HG03060 (cell line): ENCODE measurements around the gene TAF6.

ENCODE experiments used
- ATAC-seq: cut with Tn5 transposase; IDR thresholded peaks from one replicate; pipeline ENCODE4 v1.9.1; 2021; ENCODE audit warnings: low read depth, moderate number of reproducible peaks; ENCODE audit not compliant: unreplicated experiment

Gene TAF6

DNA sequence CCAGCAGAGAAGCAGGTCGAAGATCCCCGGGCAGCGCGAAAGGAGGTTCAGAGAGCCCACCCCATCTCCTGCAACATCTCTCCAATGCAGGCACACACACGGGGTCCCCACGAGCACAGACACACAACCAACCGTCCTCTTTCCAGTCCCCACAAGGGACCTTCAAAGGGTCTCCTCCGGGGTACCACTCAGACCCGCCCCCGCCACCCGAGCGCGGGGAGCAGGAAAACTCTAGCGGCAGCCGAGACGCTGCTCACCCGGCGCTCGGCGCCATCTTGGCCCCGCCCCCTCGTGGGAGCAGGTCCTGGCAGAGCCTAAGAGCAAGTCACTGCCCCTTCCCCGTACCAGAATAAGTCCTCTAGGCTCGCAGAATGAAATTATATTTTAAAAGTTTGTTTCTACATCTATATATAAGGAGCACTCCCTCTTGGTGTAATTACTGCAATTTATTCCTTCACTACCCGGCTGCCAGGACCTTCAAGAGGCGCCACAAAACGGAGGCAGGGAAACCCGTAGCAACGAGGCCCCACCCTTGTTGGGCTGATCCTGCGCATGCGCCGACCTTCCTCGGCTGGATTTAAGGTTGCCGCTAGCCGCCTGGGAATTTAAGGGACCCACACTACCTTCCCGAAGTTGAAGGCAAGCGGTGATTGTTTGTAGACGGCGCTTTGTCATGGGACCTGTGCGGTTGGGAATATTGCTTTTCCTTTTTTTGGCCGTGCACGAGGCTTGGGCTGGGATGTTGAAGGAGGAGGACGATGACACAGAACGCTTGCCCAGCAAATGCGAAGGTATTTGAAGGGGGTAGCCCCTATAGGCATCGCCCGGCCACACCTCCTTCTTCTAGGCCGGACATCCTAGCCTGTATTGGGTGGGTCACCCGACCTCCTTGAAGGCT lies at the start of gene TAF6, which contains the start of gene CNPY4:
Gene TAF6, minus strand, starts transcription at position 287 of the 898 bp plus-strand sequence. CDS start 5,149 bp downstream, outside the sequence.
Gene CNPY4, plus strand, starts transcription at position 563 of the 898 bp plus-strand sequence. Its CDS starts 111 bp downstream, at position 674.
- ATAC-seq: peak; percentile 68

- no peak for ATAC-seq
Measured at GRCh38 chr7:100167912-100168323, 48.8 kb upstream of the TAF6 start.

GRCh38 chr7:100166970-100167911 lies 48.1 kb upstream of the TAF6 start:
- ATAC-seq: no peak

- ATAC-seq: no peak
Measured at GRCh38 chr7:100166317-100166940, 47.3 kb upstream of the TAF6 start.

GRCh38 chr7:100163871-100164270 lies 44.7 kb upstream of the TAF6 start:
- ATAC-seq: no peak

- no peak for ATAC-seq
Measured at GRCh38 chr7:100163006-100163531, 43.9 kb upstream of the TAF6 start.

DNA sequence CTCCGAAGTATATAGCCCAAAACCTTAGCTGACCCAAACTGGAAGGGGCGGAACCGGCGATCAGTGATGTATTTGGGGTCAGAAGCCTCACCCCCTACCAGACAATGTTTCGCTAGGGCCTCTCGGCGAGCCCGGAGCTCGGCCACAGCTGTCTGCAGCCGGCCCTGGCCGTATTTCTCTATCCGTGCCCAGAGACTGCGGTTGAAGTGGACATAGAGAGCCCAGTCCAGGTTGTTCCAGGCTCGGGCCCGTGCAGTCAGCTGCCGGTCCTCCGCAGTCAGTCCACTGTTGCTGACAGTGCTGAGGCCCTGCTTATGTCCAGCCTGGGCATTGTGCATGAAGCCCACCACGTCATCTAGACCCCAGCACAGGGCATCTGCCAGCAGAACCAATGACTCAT lies 40.9 kb upstream of the TAF6 start:
- no peak for ATAC-seq

GRCh38 chr7:100159099-100159623 lies 40.0 kb upstream of the TAF6 start:
- no peak for ATAC-seq

DNA sequence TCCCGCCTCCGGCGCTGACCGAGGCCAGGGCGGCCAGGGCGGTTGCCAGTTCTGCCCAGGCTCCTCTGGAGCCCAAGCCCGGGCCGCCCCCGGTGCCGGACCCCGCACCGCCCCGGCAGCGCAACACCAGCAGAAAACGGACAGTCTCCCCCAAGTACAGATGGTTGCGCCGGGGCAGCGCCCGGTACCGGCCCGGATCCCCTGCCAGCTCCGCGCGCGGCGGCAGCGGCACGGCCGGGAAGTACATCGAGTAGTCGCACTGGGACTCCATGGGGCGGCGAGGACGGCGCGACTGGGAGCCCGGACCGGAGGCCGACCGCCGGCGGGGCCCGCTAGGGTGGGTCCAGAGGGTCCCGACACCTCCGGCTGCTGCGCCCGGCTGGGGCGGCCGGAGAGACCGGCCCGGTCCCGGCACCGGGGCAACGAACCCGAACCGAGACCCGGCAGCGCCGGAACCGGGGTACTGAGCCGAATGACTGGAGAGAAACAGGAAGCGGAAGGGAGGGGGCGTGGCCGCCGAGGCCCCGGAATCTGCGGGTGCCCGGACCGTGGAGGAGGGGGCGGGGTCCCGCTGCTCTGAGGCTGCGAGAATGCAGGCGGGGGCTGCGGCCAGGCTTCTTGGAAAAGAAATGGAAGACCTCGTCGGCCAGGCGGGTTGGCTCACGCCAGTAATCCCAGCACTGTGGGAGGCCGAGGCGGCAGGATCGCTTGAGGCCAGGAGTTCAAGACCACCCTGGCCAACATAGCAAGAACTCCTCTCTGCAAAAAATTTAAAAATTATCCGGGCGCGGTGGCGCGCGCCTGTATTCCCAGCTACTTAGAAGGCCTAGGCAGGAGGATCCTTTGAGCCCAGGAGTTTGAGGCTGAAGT lies 39.3 kb upstream of the TAF6 start, which contains the start of gene TRAPPC14:
Gene TRAPPC14, minus strand, starts transcription at position 495 of the 870 bp plus-strand sequence. Its CDS starts 224 bp downstream, at position 271.
- no peak for ATAC-seq

DNA sequence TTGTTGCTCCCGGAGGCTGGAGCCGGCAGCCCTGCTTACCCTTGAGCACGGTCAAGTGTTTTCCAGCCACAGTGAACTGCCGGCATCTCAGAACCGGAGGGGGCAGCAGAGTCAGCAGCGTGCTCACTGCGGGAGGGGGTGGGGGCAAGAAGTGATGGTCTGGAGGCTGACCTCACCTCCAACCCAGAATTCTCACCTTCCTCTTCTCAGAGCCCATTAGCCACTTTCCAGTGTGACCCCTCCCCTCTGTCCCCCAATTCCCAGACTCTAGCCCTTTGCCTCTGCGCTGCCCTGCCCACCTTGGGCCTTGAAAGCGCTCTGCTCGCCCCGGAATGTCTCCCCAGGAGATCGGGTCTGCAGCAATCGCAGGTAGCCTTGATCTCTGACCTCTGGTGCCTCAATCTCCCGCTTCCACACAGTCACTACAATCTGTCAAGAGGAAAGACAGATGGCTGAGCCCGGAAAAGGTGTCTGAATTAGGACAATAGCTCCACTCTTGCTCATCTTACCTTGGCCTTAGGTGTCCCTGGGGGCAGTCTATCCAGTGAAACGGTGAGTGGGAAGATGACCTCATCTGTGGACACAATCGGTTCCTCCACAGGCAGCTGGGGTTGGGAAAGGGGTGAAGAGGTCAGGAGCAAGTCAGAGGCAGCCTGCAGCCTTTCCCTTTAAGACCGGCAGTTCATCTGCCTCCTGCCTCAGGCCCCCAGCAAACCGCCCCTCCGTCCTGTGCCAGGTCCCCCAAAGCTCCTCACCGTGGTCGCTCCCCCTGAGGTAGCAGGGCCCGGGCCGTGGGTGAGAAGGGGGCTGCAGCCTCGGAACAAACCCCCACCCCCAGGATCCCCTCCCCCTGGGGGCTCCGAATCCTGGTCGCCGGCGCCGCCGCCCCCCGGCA lies 38.4 kb upstream of the TAF6 start:
- ATAC-seq: no peak

- no peak for ATAC-seq
Measured at GRCh38 chr7:100157069-100157333, 37.8 kb upstream of the TAF6 start.

DNA sequence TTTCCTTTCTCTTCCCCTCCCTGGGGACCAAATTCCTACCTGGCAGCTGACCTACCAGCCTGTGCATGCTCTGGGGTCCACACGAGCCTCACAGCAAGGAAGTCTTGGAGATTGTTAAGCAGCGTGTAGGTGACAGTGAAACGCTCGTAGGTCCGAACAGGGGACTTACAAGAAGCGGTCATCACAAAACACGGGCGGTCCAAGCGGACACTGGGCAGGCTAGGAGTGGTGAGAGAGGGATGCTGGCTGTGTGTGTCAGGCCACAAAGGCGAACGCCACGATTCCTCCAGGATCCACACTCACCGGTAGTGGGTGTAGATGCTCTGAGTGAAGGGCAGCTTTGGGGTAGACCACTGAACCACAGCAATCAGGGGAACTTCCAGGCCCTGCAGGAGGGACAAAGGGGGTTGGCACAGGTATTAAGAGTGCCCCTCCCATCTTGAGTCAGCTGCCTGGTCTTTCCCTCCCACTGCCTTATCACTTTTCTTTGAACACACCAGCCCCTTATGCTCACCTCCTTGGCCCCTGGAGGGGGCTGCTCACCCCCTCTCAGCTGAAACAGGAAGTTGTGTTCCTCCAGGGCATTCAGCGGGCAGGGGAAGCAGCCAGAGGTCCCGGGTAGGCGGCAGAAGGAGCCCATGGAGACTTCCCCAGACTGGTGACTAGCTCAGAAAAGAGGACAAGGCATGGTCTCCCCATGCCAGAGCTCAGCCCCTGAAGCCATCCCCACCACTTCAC lies 37.3 kb upstream of the TAF6 start:
- ATAC-seq: no peak

DNA sequence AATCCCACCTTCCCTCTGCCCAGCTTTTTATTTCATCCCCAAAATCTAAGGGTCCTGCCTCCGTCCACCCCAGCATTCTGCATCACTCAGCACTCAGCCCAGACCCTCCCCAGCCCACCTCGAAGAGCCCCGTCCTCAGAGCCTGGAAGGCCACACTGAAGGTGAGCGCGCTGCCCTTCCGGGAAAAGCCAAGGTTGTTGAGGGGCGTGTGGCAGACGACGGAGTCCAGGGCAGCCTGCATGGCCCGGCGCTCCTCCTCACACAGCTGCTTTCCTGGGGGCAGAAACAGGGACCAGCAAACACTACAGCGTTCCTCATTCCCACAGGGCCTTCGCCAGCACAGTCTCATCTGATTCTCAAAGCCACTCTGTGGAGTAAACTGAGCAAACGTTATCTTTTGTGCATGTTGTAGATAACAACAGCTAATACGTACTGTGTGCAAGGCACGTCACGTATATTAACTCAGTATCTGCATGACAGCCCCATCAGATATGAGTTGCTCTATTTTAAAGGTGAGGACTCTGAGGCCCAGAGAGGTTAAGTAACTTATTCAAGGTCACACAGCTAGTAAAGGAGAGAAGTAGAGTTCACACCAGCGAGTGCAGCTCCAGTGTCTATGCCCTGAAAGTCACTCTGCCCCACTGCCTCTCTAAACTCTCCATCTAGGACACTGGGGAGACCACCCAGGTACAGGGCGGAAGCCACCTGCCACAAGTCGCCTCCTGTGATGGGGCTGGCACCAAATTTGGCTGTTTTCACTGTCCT lies 36.6 kb upstream of the TAF6 start:
- ATAC-seq: no peak

GRCh38 chr7:100154651-100155491 lies 35.7 kb upstream of the TAF6 start:
- ATAC-seq: no peak

DNA sequence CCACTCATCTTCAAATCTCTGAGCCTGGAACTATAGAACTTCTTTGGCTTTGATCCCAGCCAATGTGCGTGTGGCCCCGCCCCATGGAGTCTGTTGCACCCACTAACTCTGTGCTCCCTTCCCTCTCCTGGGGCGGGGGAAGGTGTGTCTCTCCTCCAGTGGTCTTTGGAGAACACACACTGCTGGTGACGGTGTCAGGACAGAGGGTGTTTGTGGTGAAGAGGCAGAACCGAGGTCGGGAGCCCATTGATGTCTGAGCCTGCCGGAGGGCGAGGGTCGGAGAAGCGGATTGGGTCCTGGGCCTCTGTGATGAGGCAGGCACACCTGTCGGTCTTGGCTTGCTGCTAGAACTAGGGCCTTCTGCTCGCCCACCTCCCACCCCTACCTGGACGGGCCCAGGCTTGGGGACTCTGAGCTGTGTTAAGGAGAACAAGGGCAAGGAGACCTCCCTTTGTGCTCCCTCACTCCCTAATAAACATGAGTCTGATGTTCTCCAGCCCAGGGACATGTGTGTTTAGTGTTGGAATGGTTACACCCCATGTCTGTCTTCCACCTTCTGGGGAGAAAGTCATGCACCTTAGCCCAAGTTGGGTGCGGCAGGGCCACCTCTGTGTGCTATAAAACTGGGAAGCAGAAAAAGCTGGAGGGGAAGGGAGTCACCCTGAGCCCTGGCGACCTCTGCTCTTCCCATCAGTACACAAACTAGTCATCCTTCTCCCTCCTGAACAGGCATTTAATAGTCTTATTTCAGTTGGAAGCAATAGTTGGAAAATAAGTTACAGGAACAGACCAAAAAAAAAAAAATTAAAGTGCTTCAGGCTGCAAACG lies 34.8 kb upstream of the TAF6 start:
- no peak for ATAC-seq
